BE2C (cell line): Measurements from ENCODE around the gene PSAPL1.

Experiments
- DNase-seq: peaks from one replicate; pipeline ENCODE4 v3.0.0-alpha.2; 2020
- H3K27me3 ChIP-seq: fragments of 250-450 bp; sonication (Bioruptor Pico); 2 replicates; pipeline ENCODE4 v1.5.1; 2020; ENCODE audit warnings: mild to moderate bottlenecking
- H3K36me3 ChIP-seq: fragments of 250-450 bp; sonication (Bioruptor Pico); 2 replicates; pipeline ENCODE4 v1.5.1; 2020; ENCODE audit warnings: mild to moderate bottlenecking
- H3K4me1 ChIP-seq: fragments of 250-450 bp; sonication (Bioruptor Pico); 2 replicates; pipeline ENCODE4 v1.5.1; 2020
- H3K4me3 ChIP-seq: 2 replicates; pipeline ENCODE4 v1.5.1; 2011; ENCODE audit warnings: low read depth, low read length
- H3K9me3 ChIP-seq: fragments of 250-450 bp; sonication (Bioruptor Pico); 2 replicates; pipeline ENCODE4 v1.5.1; 2020
- TF ChIP-seq, protein P1 (sequence below): IDR thresholded peaks from 2 replicates; pipeline ENCODE4 v1.5.1; 2012; ENCODE audit warnings: mild to moderate bottlenecking, low read depth, low read length

PSAPL1 gene

GRCh38 chr4:7397206-7398103 lies 37.3 kb downstream of the PSAPL1 start:
- Histone ChIP-seq H3K4me3 (no peak overlapping the region), H3K27me3 (no peaks in the 10 kb centered on the region), H3K9me3 (no peaks in the 10 kb centered on the region), H3K4me1 (peaks cover 6% of the 10 kb centered on the region), H3K36me3 (no peaks in the 10 kb centered on the region)
- no peak for DNase-seq
- TF ChIP-seq, protein P1, sequence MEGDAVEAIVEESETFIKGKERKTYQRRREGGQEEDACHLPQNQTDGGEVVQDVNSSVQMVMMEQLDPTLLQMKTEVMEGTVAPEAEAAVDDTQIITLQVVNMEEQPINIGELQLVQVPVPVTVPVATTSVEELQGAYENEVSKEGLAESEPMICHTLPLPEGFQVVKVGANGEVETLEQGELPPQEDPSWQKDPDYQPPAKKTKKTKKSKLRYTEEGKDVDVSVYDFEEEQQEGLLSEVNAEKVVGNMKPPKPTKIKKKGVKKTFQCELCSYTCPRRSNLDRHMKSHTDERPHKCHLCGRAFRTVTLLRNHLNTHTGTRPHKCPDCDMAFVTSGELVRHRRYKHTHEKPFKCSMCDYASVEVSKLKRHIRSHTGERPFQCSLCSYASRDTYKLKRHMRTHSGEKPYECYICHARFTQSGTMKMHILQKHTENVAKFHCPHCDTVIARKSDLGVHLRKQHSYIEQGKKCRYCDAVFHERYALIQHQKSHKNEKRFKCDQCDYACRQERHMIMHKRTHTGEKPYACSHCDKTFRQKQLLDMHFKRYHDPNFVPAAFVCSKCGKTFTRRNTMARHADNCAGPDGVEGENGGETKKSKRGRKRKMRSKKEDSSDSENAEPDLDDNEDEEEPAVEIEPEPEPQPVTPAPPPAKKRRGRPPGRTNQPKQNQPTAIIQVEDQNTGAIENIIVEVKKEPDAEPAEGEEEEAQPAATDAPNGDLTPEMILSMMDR = no peak

DNA sequence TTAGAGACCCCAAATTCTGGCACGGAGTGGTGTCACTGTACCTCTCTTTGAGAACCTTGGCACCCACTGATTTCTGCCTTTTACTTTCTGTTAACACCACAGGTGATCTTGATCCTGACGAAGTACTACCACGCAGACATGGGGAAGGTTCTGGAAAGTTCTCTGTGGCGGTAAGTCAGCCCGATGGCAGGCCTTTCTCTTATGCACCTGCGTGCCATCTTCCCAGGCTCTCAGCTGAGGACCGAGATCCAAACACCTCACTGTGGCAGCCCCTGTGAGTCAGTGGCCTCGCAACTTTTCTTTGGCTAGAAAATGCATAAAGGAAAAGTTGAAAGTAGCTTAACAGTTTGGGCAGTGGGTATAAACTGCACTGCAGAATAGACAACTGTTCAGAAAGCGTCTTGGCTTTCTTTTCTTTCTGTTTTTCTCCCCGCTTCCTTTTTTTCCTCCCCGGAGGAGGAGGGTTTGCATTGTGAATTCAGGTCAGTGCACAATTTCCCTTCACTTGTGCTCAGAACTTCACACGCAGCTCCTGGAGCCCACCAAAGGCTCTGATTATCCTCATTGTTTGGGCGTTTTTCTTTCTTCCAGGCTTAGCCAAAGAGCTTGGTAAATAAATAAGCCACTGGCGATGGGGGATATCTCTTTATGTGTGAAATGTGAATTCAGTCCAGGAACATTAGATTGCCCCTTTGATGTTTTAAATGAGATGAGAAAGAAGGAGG lies 38.4 kb downstream of the PSAPL1 start:
- Histone ChIP-seq H3K4me1 (peaks cover 6% of the 10 kb centered on the region), H3K4me3 (no peak overlapping the region), H3K27me3 (no peaks in the 10 kb centered on the region), H3K9me3 (no peaks in the 10 kb centered on the region), H3K36me3 (no peaks in the 10 kb centered on the region)
- no peak for DNase-seq
- TF ChIP-seq, protein P1 = no peak

GRCh38 chr4:7395645-7396044 lies 39.1 kb downstream of the PSAPL1 start:
- H3K4me3 ChIP-seq = no peak overlapping the region
- no peak for DNase-seq
- TF ChIP-seq, protein P1 = no peak

GRCh38 chr4:7394681-7395451 lies 39.9 kb downstream of the PSAPL1 start:
- Histone ChIP-seq H3K4me3 (no peak overlapping the region), H3K36me3 (no peaks in the 10 kb centered on the region), H3K4me1 (peaks cover 6% of the 10 kb centered on the region), H3K9me3 (no peaks in the 10 kb centered on the region), H3K27me3 (no peaks in the 10 kb centered on the region)
- TF ChIP-seq, protein P1 = no peak
- no peak for DNase-seq

More at GRCh38 chr4:7395645-7396044, 39.1 kb downstream of the PSAPL1 start:
- no peaks in the 10 kb centered on the region for H3K27me3 ChIP-seq
- no peaks in the 10 kb centered on the region for H3K36me3 ChIP-seq
- H3K4me1 ChIP-seq = peaks cover 6% of the 10 kb centered on the region
- no peaks in the 10 kb centered on the region for H3K9me3 ChIP-seq

DNA sequence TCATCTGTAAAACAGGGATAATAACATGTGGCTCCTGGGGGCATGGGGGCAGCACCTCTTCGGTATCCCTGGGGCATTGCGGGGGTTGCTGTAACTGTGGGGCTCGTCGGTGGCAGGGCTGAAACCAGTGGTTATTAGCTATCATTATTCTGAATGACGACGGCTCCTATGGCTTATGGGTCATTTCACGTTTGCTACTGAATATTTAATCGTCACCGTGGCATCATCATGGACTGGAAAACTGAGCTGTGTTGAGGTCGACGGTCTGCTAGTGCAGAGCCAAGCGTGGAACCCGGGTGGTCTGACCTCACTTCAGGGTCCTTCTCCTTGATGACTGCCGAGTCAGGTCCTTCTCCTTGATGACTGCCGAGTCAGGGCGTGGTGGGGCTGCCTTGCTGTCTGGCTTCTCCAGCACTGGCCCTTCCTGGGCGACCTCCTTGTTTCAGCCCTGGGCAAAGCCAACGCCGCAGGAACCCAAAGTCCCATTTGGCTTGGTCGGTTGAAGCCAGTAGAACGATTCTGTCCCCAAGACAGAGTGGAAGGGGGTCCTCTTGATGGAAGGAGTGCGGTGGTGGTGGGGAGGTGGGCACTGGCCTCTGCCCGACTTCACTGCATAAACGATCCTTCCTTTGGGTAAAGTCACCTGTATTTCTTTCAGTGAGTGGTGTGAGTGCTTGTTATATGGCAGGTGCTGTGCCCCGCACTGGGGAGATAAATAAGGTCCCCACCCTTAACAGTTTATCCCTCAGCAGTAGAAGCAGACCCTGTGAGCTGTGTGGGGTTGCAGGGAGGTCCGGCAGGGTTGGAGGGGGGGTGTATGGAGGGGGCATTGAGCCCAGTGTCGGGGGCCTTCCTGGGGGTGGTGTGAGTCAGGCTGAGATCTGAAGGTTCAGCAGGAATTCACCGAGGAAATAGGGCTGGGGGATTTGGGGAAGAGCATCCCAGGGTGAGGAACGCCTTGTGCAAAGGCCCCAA lies 40.8 kb downstream of the PSAPL1 start:
- Histone ChIP-seq H3K36me3 (no peaks in the 10 kb centered on the region), H3K4me3 (no peak overlapping the region), H3K4me1 (peaks cover 6% of the 10 kb centered on the region), H3K27me3 (no peaks in the 10 kb centered on the region), H3K9me3 (no peaks in the 10 kb centered on the region)
- no peak for DNase-seq
- TF ChIP-seq, protein P1 = no peak
